ENCODE measurements around the gene CKAP5.
"Not testable (repeated sequence)": the region's sequence is repeated elsewhere in the genome, so short reads cannot be mapped to it uniquely, and the experiment has no call there.

The CKAP5 gene

DNA sequence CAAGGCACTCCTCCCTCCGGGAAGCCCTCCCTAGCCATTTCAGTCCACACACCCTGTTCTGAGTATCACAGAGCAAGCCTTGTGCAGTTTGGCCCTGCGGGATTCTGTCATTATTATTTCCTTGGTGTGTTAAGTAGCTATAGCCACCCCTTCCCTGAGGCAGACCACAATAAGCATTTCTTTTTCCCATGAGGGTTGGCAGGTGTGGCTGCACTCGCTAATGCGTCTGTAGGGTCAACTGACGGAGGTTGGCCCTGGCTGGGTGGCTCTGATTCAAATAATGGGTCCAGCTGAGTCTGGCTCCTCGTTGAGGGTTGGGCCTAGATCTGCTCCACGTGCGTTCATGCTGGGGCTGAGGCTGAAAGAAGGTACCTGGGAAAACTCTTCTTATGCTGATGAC lies 122.0 kb downstream of the CKAP5 start:
- no peak for DNase-seq

DNA sequence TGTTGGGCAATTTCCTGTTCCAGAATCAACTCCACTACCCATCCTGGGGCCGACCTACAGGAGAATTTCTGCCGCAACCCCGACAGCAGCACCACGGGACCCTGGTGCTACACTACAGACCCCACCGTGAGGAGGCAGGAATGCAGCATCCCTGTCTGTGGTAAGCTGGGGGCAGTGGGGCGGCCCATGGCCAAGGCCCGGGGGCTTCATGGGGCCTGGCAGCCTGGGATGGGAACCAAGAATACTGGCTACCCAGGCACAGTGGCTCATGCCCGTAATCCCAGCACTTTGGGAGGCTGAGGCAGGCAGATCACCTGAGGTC lies 122.8 kb downstream of the CKAP5 start:
- no peak for DNase-seq

- DNase-seq = no peak
These were observed 123.3 kb downstream of the CKAP5 start for GRCh38 chr11:46722566-46723358.

DNA sequence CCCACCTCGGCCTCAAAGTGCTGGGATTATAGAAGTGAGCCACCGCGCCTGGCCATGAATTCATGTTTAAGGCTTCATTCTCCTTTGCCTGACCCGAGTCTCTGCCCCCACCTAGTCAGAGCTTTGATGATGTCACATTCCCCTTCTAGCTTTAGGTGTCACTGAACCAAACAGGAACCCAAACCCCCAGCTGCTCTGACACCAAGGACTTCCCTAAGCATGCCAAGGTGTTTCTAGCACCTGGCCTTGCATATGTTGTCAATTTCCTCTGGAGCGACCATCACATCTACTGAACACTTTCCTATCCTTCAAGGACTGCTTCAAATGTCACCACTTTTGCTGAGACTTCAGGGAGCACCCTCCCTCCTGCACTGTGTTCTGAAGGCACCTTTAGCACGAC lies 124.8 kb downstream of the CKAP5 start:
- DNase-seq = no peak

GRCh38 chr11:46719543-46720218 lies 126.4 kb downstream of the CKAP5 start:
- DNase-seq = no peak

GRCh38 chr11:46719048-46719542 lies 127.0 kb downstream of the CKAP5 start, which contains the start of gene F2:
F2 (plus strand) TSS chr11:46719213; CDS start chr11:46719236, 23 bp downstream.
- no peak for DNase-seq

DNA sequence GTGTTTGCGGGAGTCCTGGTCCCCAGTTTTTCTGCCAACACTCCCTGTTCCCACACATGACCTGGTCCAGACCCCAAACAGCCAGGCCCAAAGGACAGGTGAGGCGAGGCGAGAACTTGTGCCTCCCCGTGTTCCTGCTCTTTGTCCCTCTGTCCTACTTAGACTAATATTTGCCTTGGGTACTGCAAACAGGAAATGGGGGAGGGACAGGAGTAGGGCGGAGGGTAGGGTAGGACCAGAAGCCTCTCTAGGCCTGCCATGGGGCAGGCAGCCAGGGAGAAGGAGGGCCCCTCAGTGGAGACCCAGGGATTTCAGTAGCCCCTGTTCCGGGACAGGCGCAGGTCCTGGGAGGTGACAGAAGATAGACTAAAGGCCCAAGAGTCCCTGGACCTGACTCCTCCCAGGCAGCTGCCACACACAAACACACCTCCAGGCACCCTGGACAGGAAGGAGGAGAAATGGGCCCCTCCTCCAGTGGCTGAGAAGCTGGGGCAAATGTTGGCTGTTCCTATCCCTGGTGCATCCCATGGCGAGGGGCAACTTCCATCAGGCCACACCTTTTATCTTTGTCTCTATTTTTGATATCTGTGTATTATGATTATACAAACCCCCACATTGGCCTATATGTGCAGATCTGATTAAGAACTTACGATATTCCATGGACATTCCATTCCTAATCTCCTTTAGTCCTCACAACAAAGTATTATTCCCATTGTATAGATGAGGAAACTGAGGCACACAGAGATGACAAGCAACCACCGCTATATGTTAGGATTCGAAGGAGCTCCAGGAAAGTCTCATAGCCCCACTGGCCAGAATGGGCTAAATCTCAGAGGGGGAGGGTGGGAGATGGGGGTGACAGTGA lies 127.7 kb downstream of the CKAP5 start:
- DNase-seq = no peak

- not testable (repeated sequence) for DNase-seq
These were observed 128.3 kb downstream of the CKAP5 start for GRCh38 chr11:46717825-46718154.

- DNase-seq = no peak
These were observed 133.1 kb downstream of the CKAP5 start for GRCh38 chr11:46712874-46713576.

GRCh38 chr11:46711303-46711702 lies 134.8 kb downstream of the CKAP5 start:
- no peak for DNase-seq

DNA sequence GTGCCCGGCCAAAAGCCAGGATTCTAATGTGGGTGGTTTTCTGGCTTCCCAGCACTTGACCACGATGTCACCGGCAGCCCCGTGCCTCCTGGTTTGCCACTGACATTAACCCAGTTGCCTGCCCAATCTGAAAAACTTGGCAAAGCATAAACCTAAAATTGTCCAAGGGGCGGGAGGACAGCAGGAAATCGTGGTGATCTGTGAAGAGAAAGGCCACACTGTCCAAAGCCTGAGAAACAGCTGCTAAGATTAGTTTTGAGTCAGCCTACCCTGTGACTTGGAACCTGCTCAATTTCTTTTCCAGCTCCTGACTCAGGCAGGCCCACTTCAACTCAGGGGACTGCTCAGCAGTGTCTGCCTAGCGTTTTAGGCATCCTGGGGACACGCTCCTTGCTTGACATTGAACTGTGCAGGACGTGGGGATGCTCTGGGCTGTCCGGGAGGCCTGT lies 135.2 kb downstream of the CKAP5 start:
- no peak for DNase-seq

DNA sequence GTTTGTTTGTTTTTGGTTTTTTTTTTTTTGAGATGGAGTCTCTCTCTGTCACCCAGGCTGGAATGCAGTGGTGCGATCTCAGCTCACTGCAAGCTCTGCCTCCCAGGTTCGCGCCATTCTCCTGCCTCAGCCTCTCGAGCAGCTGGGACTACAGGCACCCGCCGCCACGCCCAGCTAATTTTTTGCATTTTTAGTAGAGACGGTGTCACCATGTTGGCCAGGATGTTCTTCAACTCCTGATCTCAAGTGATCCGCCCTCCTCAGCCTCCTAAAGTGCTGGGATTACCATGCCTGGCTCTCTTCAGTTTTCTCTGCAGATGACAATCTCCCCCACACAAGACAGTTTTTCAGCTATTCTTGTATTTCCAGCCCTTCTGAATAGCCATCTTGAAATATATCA lies 136.7 kb downstream of the CKAP5 start:
- DNase-seq = not testable (repeated sequence)

DNA sequence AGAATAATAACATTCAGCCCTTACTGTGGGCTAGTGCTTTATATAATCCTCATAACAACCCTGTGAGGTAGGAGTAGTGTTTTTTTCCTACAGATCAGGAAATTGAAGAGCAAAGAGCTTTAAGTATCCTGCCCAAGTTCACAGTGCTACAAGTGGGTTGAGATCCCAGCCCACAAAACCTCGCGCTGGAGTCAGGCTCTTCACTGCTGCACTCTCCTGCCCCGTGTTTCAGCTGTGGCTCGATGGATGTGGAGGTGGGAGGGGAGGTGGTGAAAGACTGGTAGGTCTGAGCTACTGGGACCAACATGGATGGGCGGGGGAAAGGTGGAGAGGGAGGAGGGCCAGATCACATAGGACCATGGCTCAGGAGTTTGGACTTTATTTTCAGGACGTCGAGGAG lies 139.2 kb downstream of the CKAP5 start:
- no peak for DNase-seq

DNA sequence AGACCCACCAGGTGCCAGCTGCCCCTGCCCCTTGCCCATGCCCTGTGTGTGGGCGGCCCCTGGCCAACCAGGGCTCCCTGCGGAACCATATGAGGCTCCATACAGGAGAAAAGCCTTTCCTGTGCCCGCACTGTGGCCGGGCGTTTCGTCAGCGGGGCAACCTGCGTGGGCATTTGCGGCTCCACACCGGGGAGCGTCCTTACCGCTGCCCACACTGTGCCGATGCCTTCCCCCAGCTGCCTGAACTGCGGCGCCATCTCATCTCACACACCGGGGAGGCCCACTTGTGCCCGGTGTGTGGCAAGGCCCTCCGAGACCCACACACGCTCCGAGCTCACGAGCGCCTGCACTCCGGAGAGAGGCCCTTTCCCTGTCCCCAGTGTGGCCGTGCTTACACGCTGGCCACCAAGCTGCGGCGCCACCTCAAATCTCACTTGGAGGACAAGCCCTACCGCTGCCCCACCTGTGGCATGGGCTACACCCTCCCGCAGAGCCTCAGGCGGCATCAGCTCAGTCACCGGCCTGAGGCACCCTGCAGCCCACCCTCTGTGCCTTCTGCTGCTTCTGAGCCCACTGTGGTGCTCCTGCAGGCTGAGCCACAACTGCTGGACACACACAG lies 140.9 kb downstream of the CKAP5 start:
- DNase-seq = no peak

GRCh38 chr11:46701078-46701654 lies 144.9 kb downstream of the CKAP5 start:
- no peak for DNase-seq

DNA sequence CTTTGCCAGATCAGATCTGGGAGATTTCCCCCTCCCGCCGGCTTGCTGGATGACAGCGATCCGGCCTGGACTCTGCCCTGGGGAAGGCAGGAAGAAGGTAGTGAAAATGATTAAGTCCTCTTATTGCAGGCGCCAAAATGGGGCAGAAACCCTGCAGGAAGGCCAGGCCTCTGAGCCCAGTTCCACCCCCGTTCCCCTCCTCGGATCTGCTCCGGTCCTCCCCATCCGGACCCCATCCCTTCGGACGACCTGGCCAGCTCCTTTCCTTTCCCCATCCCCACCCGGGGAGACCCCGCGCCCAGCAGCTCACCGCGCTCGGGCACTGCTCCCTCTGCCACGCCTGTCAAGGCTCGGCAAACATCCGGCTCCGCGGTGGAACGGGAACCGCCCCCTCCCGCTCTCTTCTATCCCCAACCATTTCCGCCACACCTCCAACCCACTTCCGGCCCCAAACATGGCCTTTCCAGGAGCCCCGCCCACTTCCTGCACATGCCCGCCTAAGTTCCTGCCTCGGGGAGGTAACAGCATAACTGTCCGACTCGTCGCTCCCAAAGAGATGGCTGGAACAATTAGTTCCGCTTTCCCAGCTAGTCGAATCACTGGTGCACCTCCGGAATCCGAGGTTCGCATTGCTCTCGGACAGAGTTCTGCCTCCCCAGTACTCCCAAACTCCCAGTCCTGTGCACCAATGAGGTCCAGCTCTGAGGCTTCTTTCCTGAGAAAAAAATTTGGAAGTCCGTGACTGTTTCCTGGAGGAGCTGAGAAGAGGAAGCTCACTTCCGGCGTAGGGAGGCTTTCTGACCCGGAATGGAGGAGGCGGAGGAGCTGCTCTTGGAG lies 145.6 kb downstream of the CKAP5 start, which contains the start of the genes ARHGAP1 and ZNF408:
Gene ARHGAP1, minus strand, starts transcription at position 379 of the 837 bp plus-strand sequence. CDS start 4,512 bp downstream, outside the sequence.
Gene ZNF408, plus strand, starts transcription at position 791 of the 837 bp plus-strand sequence. Its CDS starts 17 bp downstream, at position 808.
- peak; percentile 99 for DNase-seq

DNA sequence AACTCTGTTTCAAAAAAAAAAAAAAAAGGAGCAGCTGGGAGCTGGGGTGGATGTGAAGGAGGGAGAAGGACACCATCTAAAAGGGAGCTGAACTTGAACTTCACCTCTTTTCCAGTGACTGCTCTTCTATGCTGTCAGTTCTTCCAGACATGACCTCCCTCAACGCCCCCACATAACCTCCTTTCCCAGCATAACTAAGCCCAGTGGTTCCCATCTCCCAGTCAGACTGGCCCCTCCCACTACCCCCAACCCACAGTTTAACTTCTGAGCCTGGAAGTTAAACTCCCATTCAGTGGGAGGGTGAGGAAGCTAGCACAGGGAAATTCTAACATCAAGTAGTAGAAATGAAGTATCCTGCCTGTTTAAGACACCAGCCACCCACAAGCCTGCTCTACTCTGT lies 147.5 kb downstream of the CKAP5 start:
- DNase-seq = no peak

GRCh38 chr11:46697723-46698122 lies 148.4 kb downstream of the CKAP5 start:
- no peak for DNase-seq

- DNase-seq = no peak
These were observed 148.8 kb downstream of the CKAP5 start for GRCh38 chr11:46697303-46697702.

GRCh38 chr11:46696212-46696558 lies 149.9 kb downstream of the CKAP5 start:
- no peak for DNase-seq
